HG02981 (cell line): Measurements from ENCODE around the gene BTAF1.
"Not testable (repeated sequence)": the region's sequence is repeated elsewhere in the genome, so short reads cannot be mapped to it uniquely, and the experiment has no call there.

Experiments used
- ATAC-seq: cut with Tn5 transposase; IDR thresholded peaks from one replicate; pipeline ENCODE4 v1.9.1; 2021; ENCODE audit warnings: mild to moderate bottlenecking, moderate library complexity; ENCODE audit not compliant: unreplicated experiment

Gene BTAF1

DNA sequence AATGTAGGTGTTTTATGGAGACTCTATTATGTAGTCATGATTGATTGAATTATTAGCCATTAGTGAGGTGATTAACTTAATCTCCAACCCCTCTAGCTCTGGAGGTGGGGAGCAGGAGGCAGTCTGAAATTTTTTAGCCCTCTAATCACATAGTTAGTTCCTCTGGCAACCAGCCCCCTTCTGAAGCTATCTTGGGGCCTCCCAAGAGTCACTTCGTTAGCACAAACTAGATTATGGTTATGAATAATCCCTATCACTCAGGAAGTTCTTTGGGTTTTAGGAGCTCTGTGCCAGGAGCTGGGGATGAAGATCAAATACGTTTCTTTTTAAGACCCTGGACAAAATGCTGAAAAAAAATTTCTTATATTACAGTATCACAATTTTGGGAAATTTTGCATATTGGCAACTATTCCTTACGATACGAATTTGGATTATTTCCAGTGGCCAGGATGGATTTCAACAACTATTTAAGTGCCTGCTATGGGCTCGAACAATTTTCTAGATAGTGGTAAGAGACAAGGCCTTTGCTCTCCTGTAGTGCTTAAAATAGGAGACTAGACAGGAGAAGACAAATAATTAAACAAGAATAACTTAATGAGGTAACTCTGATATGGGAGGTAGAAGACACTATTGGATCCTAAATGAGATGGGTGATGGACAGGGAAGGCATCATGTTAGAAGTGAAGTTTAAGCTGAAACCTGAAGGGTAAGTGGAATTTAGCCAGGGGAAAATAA lies 52.9 kb downstream of the BTAF1 start:
- no peak for ATAC-seq

DNA sequence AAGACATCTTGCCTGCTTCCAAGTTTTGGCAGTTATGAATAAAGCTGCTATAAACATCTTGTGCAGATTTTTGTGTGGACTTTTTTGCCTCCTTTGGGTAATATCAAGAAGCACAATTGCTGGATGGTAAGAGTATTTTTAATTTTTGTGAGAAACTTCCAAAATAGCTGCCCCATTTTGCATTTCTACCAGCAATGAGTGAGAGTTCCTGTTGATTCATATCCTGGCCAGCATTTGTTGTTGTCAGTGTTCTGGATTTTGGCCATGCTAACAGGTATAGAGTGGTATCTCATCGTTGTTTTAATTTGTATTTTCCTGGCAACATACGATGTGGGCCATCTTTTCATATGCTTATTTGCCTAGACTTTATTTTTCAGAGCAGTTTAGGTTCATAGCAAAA lies 53.9 kb downstream of the BTAF1 start:
- ATAC-seq: no peak

DNA sequence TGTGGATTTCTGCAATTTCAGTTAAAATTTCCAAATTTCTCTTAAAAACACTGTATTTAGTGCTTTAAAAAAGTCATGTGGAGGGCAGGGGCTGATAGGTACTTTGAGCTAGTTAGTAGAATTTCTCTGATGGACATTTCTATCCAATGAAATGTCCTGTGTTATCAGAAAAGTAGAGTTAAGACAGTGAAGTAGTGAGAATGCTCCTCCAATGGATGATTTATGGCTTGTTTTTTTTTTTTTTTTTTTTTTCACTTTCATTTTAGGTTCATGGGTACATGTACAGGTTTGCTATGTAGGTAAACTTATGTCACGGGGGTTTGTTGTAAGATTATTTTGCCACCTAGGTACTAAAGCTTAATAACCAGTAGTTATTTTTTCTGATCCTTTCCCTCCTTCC lies 55.0 kb downstream of the BTAF1 start:
- ATAC-seq: no peak

DNA sequence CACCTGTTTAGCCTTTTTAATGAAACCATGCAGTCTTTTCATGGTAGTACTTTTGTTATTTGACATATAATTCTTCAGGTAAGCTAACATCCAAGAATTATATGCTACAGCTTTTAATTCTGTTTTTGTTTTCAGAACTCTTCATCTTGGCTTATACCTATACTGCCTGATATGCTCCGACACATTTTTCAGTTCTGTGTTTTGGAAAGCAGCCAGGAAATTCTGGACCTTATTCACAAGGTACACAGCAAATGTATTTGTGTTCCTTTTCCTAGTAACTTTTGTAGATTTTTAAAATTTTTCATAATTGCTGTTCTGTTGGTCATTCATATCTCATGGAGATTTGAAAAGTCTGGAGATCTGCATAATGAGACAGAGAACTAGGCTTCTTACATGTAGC lies 56.7 kb downstream of the BTAF1 start:
- no peak for ATAC-seq

DNA sequence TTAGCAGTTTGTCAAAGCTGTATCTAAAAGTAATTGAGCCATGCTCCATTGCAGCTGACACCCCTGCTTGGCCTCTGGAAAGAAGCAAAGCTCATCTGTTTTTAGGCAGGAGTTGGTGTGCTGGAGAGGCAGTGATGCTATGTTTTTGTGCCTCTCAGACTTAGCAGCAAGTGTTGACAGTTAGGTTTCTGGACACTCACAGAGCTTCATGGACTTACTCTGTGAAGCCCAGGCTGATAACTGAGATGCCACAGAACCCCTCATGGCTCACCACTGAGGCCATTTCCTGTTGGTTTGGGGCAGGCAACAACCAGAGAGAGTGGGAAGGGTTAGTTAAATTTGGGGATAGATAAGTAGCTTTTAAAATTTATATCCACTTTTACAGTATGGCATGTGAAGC lies 59.8 kb downstream of the BTAF1 start:
- ATAC-seq: no peak

DNA sequence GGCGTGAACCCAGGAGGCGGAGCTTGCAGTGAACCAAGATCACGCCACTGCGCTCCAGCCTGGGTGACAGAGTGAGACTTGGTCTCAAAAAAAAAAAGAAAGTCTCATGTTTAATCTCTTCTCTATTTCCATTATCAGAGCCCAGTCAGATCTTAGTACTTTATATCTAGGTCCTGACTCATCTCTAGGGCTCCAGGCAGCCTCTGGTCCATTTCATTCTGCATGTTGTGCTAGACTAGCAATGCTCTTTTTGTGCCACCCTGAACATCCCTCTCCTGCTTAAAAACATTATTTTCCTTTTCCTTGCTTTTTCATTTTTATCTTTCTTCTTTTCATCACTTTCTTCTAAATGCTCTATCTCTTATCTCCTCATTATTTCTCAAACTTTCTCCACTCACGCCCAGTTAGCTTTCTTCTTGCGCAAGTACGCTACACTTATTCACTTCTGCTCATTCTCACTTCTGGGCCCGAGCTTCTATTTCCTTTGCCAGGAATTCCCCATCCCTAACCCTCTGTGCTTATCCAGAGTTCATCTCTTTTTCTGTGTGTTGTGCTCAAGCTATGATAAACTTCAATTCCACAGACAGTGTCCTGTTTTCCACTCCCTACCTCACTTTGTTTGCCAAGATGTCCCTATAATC lies 63.9 kb downstream of the BTAF1 start:
- no peak for ATAC-seq

DNA sequence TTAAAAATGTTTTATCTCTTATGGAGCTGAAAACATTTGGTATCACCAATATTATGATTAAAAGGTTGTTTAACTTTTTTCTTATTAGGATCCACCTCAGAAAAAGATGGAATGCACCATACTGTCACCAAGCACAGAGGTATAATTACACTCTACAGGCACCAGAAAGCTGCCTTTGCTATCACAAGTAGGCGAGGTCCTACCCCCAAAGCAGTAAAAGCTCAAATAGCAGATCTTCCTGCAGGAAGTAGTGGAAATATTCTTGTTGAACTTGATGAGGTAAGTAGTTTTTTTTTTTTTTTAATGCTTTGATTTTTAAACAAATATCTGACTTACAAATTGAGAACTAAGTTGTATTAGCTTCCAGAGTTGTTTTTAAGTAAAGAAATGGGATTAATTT lies 68.5 kb downstream of the BTAF1 start:
- ATAC-seq: no peak

DNA sequence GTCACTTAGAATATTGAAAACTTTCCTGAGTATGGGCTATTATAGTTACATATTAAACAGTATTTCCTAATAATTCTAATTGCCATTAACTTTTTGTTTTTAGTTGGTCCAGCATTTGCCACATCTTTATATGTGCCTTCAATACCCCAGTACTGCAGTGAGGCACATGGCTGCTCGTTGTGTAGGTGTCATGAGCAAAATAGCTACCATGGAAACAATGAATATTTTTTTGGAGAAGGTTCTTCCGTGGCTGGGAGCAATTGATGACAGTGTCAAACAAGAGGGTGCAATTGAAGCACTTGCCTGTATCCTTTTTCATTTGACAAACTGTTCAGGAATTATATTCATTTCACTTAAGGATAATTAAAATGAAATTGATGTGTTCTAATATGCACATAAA lies 72.7 kb downstream of the BTAF1 start:
- no peak for ATAC-seq

DNA sequence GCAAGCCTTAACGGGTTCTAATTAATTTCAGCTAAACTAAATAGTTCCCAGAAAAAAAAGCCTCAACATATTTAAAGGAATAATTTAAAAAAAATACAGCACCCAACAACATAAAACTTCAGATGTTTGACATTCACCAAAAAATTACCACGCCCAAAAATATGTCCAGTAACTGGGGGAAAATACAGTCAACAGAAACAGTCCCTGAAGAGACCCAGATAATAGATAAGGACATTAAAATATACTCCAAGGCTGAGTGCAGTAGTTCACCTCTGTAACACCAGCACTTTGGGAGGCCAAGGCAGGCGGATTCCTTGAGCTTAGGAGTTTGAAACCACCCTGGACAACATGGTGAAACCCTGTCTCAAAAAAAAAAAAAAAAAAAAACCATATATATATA lies 78.0 kb downstream of the BTAF1 start:
- ATAC-seq: no peak

DNA sequence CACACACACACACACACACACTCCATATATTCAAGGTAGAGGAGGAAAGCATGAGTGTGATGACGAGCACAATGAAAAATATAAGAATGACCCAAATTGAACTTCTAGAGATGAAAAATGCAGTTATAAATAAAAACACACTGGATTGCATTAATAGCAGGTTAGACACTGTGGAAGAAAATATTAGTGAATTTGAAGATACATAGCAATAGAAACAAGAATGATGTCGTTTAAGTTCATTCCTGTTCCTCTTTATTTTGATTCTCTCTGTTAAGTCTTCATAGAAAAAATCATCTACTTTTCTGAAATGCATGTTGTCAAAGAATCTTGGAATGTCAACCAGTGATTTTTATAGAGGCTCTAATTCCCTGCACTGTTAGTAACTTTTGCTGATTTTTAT lies 78.4 kb downstream of the BTAF1 start:
- ATAC-seq: no peak

DNA sequence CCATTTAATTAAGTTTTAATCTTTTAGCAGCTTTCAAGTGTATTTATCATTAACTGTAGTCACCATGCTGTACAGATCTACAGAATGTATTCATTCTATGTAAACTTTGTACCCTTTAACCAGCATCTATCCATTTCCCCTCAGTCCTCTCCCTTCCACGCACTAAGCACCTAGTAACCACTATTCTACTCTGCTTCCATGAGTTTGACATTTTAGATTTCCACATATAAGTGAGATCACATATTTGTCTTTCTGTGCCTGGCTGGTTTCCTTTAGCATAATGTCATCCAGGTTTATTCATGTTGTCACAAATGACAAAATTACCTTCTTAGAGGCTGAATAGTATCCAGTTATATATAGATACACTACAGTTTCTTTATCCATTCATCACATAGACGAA lies 79.7 kb downstream of the BTAF1 start:
- ATAC-seq: no peak

DNA sequence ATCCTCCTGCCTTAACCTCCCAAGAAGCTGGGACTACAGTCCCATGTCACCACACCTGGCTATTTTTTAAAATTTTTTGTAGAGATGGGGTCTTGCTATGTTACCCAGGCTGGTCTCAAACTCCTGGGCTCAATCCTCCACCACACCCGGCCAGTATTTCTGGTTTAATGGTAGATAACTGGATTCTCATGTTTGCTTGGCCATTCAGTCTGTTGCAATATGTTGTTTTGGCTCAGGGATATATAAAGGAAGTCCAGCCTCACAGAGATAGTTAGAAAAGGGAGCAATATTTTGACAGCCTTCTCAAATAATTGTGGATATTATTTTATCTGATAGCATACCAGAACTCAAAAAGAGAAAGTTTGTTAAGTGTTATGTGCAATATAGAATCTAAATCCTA lies 82.4 kb downstream of the BTAF1 start:
- ATAC-seq: no peak

DNA sequence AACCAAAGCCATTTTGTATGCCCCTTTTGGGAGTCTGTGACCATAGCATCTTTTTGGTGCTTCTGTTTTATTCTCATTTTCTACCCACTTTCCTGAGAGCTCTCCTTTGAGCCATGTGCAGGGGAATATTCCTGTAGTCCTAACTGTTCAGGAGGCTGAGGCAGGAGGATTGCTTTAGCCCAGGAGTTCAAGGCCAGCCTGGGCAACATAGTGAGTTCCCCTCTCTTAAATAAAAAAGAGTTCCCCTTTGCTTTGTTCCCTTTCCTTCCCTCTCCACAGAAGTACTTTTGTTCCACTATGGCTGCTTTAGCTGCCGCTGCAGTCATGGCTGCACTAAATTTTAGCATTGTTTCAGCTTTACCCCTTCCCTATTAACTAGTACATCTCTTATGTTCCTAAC lies 85.9 kb downstream of the BTAF1 start:
- no peak for ATAC-seq

DNA sequence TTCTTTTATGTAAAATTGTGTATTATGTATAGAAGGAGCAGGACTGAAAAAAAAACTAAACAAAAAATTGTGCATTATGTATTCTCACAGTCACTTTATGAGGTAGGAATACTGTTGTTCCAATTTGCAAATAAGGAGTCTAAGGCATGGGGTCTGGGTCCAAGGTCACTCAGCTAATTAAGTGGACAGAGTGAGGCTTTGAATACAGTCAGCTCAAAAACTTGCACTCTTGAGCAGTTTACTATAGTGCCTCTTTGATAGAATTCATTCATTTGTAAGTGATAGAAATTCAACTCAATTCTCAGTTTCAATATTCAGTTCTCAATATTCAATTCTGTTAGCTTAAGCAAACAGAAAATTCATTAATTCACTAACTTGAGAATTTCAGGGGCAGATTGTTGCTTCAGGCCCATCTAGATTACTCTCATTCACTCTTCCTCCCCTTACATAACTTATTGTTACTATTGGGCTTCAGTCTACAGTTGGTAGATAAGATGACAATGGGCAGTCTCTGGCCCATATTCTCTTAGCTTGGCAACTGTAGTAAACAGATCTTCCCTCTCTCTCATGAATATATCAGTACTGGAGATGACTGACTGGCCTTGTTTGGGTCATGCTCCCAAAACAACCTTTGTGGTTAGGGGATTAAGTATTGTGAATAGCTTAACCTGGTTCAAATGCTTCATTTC lies 86.6 kb downstream of the BTAF1 start:
- no peak for ATAC-seq

DNA sequence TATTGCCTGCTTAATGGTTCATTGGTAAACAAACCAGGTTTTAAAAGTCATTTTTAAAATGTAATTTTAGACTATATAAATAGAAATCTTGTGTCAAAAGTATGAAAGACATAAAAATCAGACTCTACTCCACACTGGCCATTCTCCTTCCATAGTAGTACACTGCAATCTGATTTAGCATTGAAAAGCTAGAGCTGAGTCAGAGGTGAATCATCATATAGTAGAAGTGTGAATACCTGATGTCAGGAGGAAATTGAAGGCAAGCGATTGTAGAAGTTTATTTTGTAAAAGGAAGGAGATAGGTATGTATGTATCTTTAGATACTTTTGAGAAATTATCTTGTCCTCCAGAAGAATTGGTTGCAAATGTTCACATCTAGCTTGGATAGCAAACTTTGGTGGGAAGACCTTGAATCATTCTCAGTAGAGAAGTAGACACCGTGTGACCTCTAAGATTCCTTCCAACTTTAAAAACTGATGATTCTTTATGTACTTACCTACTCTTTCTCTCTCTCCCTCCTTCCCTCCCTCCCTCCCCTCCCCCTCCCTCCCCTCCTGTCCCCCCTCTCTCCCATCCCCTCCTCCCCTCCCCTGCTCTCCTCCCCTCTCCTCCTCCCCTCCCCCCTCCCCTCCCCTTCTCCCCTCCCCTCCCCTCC lies 88.1 kb downstream of the BTAF1 start:
- no peak for ATAC-seq

DNA sequence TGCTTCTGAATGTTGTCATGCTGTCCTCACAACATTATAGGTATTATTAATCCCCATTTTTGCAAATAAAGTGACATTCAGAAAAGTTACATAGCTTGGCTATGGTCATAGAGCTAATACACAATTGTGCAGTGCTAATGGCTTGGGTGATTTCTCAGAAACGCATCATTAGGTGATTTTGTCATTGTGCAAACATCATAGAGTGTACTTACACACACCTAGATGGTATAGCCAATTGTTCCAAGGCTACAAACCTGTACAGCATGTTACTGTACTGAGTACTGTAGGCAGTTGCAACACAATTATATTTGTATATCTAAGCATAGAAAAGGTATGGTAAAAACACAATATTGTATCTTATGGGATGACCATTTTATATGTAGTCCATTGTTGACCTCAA lies 91.0 kb downstream of the BTAF1 start:
- ATAC-seq: no peak

DNA sequence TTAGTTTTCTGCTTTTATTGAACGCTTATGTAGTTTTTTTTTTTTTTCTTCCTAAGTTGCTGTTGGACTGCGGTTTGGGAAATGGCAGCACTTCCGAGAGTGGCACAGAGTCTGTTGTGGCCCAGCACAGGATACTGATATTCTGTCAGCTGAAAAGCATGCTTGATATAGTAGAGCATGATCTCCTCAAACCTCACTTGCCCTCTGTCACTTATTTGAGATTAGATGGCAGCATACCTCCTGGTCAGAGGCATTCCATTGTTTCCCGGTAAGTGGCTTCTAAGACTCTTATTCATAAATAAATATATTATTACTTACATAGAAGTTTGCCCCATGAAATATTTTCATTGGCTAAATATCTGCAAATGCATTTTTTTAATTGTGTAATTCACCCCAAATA lies 101.1 kb downstream of the BTAF1 start:
- no peak for ATAC-seq

DNA sequence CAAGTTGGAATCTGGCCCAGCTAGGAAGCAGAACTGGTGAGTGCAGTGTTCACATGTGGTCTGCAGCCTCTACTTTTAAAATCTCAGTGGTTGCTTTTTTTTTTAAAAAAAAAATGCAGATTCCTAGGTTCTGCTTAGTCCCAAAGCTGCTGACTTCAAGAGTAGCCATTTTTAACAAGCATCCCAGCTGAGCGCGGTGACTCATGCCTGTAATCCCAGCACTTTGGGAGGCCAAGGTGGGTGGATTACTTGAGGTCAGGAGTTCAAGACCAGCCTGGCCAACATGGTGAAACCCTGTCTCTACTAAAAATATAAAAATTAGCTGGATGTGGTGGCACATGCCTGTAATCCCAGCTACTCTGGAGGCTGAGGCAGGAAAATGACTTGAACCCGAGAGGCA lies 101.8 kb downstream of the BTAF1 start:
- ATAC-seq: not testable (repeated sequence)

DNA sequence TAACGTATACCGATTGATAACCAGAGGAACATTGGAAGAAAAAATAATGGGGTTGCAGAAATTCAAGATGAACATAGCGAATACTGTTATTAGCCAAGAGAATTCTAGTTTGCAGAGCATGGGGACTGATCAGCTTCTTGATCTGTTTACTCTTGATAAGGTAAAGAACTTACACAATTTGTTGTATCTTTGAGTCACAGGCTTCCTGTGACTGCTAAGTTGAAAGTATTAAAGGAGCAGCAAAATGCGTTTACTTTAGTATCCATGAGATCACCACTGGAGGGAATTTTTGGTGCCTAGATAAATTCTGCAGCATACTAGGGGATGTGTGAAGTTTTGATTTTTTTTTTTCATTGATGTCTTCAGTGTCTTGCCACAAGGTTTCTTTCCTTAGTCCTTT lies 103.6 kb downstream of the BTAF1 start:
- no peak for ATAC-seq

DNA sequence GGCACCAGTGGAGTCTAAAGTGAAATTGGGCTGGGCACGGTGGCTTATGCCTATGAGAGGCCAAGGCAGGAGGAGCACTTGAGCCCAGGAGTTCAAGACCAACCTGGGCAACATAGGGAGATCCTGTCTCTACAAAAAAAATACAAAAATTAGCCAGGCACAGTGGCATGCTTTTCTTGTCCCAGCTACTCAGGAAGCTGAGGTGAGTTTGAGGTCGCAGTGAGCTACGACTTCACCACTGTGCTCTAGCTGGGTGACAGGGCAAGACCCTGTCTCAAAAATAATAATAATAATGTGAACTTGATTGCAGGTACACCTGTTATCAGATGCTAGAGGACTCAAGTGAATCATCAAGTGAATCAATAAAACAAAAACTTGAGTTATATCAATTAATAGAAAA lies 108.0 kb downstream of the BTAF1 start:
- ATAC-seq: no peak

DNA sequence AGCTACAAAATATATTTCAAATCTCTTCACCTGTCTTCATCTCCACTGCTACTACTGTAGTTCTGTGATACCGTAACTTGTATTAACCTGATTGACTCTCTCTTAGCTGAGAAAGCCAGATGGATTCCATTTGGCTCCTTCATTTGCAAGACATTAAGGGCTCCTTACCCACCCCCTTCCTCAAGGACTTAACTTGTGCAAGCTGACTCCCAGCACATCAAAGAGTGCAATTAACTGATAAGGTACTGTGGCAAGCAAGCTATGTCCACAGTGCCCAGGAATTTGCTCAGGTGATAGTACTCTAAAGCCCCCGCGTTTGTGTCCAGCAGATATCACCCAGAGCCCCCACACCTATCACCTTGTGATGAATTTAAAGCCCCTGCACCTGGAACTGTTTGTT lies 109.5 kb downstream of the BTAF1 start:
- ATAC-seq: not testable (repeated sequence)

DNA sequence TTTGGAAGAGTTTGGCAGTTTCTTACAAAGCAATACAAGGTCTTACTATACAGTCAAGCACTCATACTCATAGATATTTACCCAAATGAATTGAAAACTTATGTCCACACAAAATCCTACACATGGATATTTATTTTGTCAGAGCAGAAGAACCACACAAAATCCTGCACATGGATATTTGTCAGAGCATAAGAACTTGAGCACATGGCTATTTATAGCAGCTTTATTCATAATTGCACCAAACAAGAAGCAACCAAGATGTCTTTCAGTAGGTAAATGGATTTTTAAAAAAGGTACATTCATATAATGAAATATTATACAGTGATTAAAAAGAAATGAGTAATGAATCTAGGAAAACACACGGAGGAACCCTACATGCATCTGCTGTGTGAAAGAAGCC lies 115.4 kb downstream of the BTAF1 start:
- ATAC-seq: no peak
